Hippocampal formation (tissue), 2 donors: ENCODE data around the gene EEF1AKMT1.
"Not testable (repeated sequence)": the region's sequence is repeated elsewhere in the genome, so short reads cannot be mapped to it uniquely, and the experiment has no call there.

Experiments used
- DNase-seq, 2 donors: peaks; one replicate each; lab custom pipeline; 2025; lab: John Stamatoyannopoulos, UW

EEF1AKMT1 gene

GRCh38 chr13:20699715-20700114 is 74.0 kb downstream of the EEF1AKMT1 start:
- no peak for DNase-seq

DNA sequence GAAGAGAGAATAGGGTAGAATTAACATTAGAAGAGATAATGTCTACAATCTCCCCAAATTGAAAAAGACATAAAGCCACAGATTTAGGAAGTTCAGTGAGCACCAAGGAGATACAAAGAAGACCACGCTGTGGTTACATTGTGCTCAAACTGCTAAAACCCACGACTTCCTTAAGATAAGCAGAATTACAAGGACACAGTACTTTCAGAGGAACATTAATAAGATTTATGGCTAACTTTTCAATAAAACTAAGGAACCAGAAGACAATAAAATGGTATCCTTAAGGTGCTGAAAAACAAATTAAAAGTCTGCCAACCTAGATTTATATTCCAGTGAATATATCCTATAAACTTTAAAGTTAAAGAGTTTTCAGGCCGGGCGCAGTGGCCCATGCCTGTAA is 77.7 kb downstream of the EEF1AKMT1 start:
- DNase-seq, result no peak

- no peak for DNase-seq
Measured at GRCh38 chr13:20691616-20692015, 82.1 kb downstream of the EEF1AKMT1 start.

DNA sequence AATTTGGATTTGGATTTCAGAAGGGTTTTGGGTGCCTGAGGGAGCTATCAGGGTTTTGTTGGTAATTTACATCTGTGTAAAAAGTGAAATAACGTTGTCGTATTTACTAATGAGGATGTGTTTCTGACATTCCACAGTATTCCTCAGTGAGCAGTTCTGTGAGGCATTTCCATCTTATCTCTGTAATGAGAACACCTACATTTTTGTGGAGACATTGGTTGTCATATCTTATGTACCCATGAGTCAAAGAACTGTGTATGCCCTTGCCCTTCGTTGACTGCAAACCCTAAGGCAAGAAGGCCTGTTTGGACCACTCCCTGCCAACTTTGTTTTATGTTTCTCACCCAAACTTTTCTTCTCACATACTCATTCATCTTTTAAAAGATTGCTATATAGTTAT is 84.5 kb downstream of the EEF1AKMT1 start:
- DNase-seq, result no peak

- DNase-seq, result no peak
Measured at GRCh38 chr13:20686863-20687579, 86.7 kb downstream of the EEF1AKMT1 start.

GRCh38 chr13:20686167-20686566 is 87.6 kb downstream of the EEF1AKMT1 start:
- DNase-seq, result no peak

DNA sequence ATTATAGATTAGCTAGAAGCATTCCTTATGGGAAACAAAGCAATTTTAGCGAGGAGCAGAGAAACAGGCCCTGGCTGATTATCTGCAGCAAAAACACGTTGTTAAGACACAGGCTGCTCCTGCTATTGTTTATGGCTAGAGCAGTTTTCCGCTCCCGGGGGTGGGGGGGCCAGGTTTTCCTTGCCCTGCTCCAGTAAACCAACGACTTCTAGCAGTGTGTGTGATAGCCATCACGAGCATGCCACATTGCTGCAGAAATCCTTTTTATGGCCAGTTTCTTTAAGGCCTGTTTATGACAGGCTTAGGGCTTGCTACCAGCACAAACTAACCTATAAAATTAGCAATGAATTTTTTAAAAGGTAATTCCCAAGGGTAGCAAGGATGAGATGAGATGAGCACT is 88.7 kb downstream of the EEF1AKMT1 start:
- DNase-seq, result no peak

DNA sequence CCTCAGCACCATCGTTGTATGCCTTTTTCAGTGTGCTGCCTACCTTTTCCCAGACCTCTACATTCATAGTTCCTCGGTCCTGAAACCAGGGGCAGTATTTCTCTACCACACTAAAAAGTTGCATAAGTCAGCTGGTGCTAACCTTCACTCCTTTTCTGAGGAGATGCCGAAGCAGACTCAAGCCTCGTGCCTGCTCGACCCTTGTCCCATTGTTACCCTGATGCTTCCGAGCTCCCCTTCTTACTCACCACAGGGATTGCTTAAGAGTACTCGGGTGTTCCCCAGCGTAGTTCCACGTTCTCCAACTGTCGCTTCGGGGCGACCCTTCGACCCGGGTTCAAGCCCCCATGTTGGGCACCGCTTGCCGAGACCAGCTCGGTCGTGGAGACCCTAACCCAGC is 89.2 kb downstream of the EEF1AKMT1 start:
- DNase-seq, result no peak

DNA sequence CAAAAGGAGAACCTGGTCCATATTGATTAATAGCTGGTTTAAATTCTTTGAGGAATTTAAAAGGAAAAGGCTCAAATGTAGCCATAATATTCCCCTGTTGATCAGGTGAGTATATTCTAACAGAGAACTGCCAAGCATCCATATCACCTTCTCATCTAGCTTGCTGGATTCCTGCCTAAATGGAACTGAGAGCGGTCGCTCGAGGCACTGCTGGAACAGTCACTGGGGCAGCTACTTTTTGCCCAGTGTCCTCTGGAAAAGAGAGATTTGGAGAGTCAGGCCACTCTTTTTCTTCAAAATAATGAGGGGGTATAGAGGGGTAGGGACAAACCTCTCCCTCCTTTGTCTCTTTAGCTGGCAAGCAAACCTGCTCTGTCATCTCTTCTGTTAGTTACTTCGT is 89.7 kb downstream of the EEF1AKMT1 start:
- DNase-seq, result no peak

DNA sequence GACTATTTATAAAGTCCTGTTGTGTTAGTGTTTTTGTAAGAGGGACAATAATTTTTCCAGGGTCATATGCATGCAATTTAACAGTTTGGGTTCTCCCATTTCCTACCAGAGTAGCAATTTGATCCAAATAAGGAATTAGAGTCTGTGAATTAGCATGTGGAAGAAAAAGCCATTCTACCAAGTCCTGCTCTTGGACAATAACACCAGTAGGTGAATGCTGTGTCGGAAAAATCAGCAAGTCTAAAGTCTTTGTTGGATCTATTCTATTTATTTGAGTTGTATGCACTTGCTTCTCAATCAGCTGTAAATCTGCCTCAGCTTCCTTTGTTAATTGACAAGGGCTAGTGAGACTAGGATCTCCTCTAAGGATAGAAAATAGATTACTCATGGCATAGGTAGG is 91.7 kb downstream of the EEF1AKMT1 start:
- no peak for DNase-seq

DNA sequence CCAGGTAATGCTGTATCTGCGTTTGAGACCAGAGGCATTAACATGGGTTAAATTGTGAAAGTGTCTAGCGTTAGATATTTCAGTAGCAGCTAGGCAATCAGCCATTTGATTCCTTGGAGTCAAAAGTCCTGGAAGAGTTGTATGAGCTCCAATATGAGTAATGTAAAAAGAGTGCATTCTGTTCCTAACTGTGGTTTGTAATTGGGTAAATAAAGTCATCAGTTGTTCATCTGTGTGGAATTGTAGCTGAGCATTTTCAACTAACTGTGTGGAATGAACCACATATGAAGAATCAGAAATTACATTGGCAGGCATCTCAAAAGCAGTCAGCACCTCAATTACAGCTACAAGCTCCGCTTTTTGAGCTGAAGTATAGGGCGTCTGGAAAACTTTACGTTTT is 92.3 kb downstream of the EEF1AKMT1 start:
- not testable (repeated sequence) for DNase-seq

- DNase-seq, result no peak
Measured at GRCh38 chr13:20680416-20681080, 93.2 kb downstream of the EEF1AKMT1 start.

GRCh38 chr13:20679879-20680278 is 93.9 kb downstream of the EEF1AKMT1 start:
- no peak for DNase-seq
